B cell (primary cell): ENCODE results near the gene CCDC112. TPM values are rescaled to one million over a fixed set of nuclear protein-coding genes. Genes with fewer than 3 reads are reported as not detected.

Experiments used
- ATAC-seq: fragments of 200-7000 bp; cut with Tn5 transposase; one replicate; pipeline ENCODE4 v1.10.0; 2021; ENCODE audit warnings: low read depth, mild to moderate bottlenecking, moderate number of reproducible peaks, moderate library complexity
- CTCF ChIA-PET: fragments of 350-600 bp; sonication (Branson Sonifier 250); formaldehyde crosslinking; loops from one replicate; lab custom pipeline; 2021; ENCODE audit warnings: antibody characterized with exemption, inconsistent platforms; lab: Charles Lee
- POLR2A ChIA-PET: fragments of 350-600 bp; sonication (Branson Sonifier 250); formaldehyde crosslinking; loops from one replicate; lab custom pipeline; 2021; ENCODE audit warnings: antibody characterized with exemption; lab: Charles Lee
- DNase-seq: peaks from one replicate; pipeline ENCODE4 v3.0.0; 2013
- H2AFZ ChIP-seq: 2 replicates; pipeline ENCODE4 v1.6.1; 2012; ENCODE audit warnings: mild to moderate bottlenecking, low read depth, low read length; ENCODE audit not compliant: insufficient read depth, poor library complexity, severe bottlenecking
- H3K27ac ChIP-seq, 2 donors: 1 replicate in 1 of 2; 2 replicates in 1 of 2; pipeline ENCODE4 v1.5.1; 2012 to 2013; ENCODE audit warnings: low read length in 2 of 2, mild to moderate bottlenecking in 2 of 2, moderate library complexity in 1 of 2
- H3K27me3 ChIP-seq, 4 experiments: fragments of 200-600 bp in 1 of 4; sonication (generic) in 1 of 4; replicated peaks in 1 of 4; 1 replicate in 2 of 4; 2 replicates in 2 of 4; pipeline versions ENCODE4 v1.6.1 to v1.7.0; 2013 to 2016; ENCODE audit warnings: low read length in 3 of 4, mild to moderate bottlenecking in 2 of 4, mixed read lengths in 1 of 4, moderate library complexity in 1 of 4; ENCODE audit not compliant: insufficient read depth in 4 of 4, control insufficient read depth in 3 of 4; ENCODE audit errors: control extremely low read depth in 1 of 4
- H3K36me3 ChIP-seq, 2 experiments: replicated peaks in 1 of 2; 1 replicate in 1 of 2; 2 replicates in 1 of 2; pipeline versions ENCODE4 v1.6.1 to v1.7.1; 2013; ENCODE audit warnings: low read length in 1 of 2; ENCODE audit not compliant: insufficient read depth in 2 of 2, control insufficient read depth in 1 of 2; ENCODE audit errors: control extremely low read depth in 1 of 2, extremely low read depth in 1 of 2
- H3K4me1 ChIP-seq, 2 donors: fragments of 200-600 bp in 1 of 2; sonication (generic) in 1 of 2; 1 replicate in 1 of 2; 2 replicates in 1 of 2; pipeline versions ENCODE4 v1.5.1 to v1.6.1; 2013 to 2017; ENCODE audit warnings: low read length in 2 of 2; ENCODE audit not compliant: control insufficient read depth in 2 of 2, insufficient read depth in 2 of 2
- H3K4me2 ChIP-seq: replicated peaks from 2 replicates; pipeline ENCODE3; 2012; ENCODE audit warnings: mild to moderate bottlenecking, low read depth, low read length; ENCODE audit not compliant: poor library complexity, severe bottlenecking
- H3K4me3 ChIP-seq, 5 experiments: fragments of 200-600 bp in 1 of 5; sonication (generic) in 1 of 5; 1 replicate in 3 of 5; 2 replicates in 2 of 5; pipeline versions ENCODE4 v1.5.1 to v1.7.0; 2011 to 2016; ENCODE audit warnings: low read length in 4 of 5, mild to moderate bottlenecking in 4 of 5, low read depth in 2 of 5, control low read depth in 1 of 5, moderate library complexity in 1 of 5; ENCODE audit not compliant: insufficient read depth in 1 of 5; ENCODE audit errors: control extremely low read depth in 1 of 5, extremely low read depth in 1 of 5
- H3K79me2 ChIP-seq: fragments of 200-600 bp; sonication (generic); one replicate; pipeline ENCODE4 v1.6.0; 2016; ENCODE audit warnings: low read length; ENCODE audit not compliant: control insufficient read depth, insufficient read depth
- H3K9ac ChIP-seq: fragments of 200-600 bp; sonication (generic); 2 replicates; pipeline ENCODE4 v1.6.1; 2017; ENCODE audit warnings: mild to moderate bottlenecking, low read length, moderate library complexity
- H3K9me3 ChIP-seq, 3 donors: one replicate each; pipeline versions ENCODE4 v1.6.1 to v1.7.1; 2013; ENCODE audit warnings: low read length in 2 of 3; ENCODE audit not compliant: control insufficient read depth in 2 of 3, insufficient read depth in 1 of 3; ENCODE audit errors: control extremely low read depth in 1 of 3
- H4K20me1 ChIP-seq: 2 replicates; pipeline ENCODE4 v1.6.0; 2012; ENCODE audit warnings: mild to moderate bottlenecking, low read length; ENCODE audit not compliant: insufficient read depth, control insufficient read depth, poor library complexity, severe bottlenecking
- H3K27ac Mint-ChIP-seq: one replicate; pipeline ENCODE4 v1.8.0; 2021; ENCODE audit warnings: mixed read lengths
- H3K27me3 Mint-ChIP-seq: one replicate; pipeline ENCODE4 v1.8.0; 2021; ENCODE audit warnings: mixed read lengths
- H3K4me1 Mint-ChIP-seq: one replicate; pipeline ENCODE4 v1.8.0; 2021; ENCODE audit warnings: mixed read lengths
- H3K4me3 Mint-ChIP-seq: one replicate; pipeline ENCODE4 v1.8.0; 2021; ENCODE audit warnings: mixed read lengths
- H3K9me3 Mint-ChIP-seq: one replicate; pipeline ENCODE4 v1.8.0; 2022; ENCODE audit warnings: mixed read lengths; ENCODE audit not compliant: insufficient read depth
- CTCF ChIP-seq: fragments of 200-600 bp; IDR thresholded peaks from one replicate; pipeline ENCODE4 v1.8.0; 2022; ENCODE audit warnings: antibody characterized with exemption, mild to moderate bottlenecking
- EZH2 ChIP-seq: IDR thresholded peaks from 2 replicates; pipeline ENCODE4 v1.6.1; 2012; ENCODE audit warnings: borderline replicate concordance, low read depth, mild to moderate bottlenecking, moderate library complexity, low read length; ENCODE audit not compliant: insufficient read depth, poor library complexity, severe bottlenecking
- WGBS: methylation state at CpG from one replicate; pipeline ENCODE4 v1.1.5; 2013; ENCODE audit warnings: missing lambda C conversion rate; ENCODE audit not compliant: insufficient coverage; 5-methylcytosine and 5-hydroxymethylcytosine counted together
- intact Hi-C: fragments of 100-400 bp; cut with micrococcal nuclease; formaldehyde crosslinking; loops from one replicate; pipeline ENCODE4 v1.10.0; 2022
- polyA plus RNA-seq: library from polyadenylated mRNA; depleted of rRNA; stranded (reverse); fragments of >200 nt; gene quantifications from 2 replicates; pipeline ENCODE4 v1.2.3, GENCODE V29; 2012
- total RNA-seq, 2 donors: library from RNA; stranded (reverse); fragments of 120-200 nt in 1 of 2; gene quantifications; 1 replicate in 1 of 2; 2 replicates in 1 of 2; pipeline versions ENCODE4 v1.2.3 to v1.2.4, GENCODE V29; 2013 to 2022

Gene CCDC112
- total and polyA plus RNA-seq, 2 donors (not counting 1 experiment from before 2014, with no cell fraction given), result 3.7 to 9.6 TPM

GRCh38 chr5:115265220-115265619 is 31.2 kb downstream of the CCDC112 start:
- H3K27me3 ChIP-seq, result no peaks in the 10 kb centered on the region
- H2AFZ ChIP-seq, result no peak overlapping the region
- ATAC-seq (no peak), DNase-seq (no peak)
- intact Hi-C loops, result no loop called here
- H3K36me3 ChIP-seq, result no peaks in the 10 kb centered on the region
- H3K4me1 ChIP-seq, result peaks cover 17 to 21% of the 10 kb centered on the region in 2 donors
- no peaks in the 10 kb centered on the region for H3K27me3 Mint-ChIP-seq
- H4K20me1 ChIP-seq, result peaks cover 13% of the 10 kb centered on the region
- WGBS, result 100% methylated on average over 2 of the region's 13 CpGs
- H3K4me3 ChIP-seq, result no peak overlapping the region
- ChIA-PET POLR2A (interaction anchor here (1.2 kb wide), 1 partner anchor 31 kb away, joined by 5 read pairs; the partner anchor contains the start of gene CCDC112), CTCF (interaction anchor here (1.2 kb wide), 1 partner anchor 167 kb away, joined by 3 read pairs; no protein-coding TSS in a partner anchor)
- H3K9me3 Mint-ChIP-seq, result no peaks in the 10 kb centered on the region
- no peak overlapping the region for H3K4me3 Mint-ChIP-seq
- peak overlapping the region; percentile 41 for H3K27ac Mint-ChIP-seq
- no peak for TF ChIP-seq CTCF
- TF ChIP-seq EZH2, result no peak
- peaks cover 28% of the 10 kb centered on the region for H3K4me1 Mint-ChIP-seq
- no peaks in the 10 kb centered on the region for H3K9me3 ChIP-seq
- no peak overlapping the region for H3K4me2 ChIP-seq
- peaks cover 23% of the 10 kb centered on the region for H3K79me2 ChIP-seq
- no peak overlapping the region for H3K9ac ChIP-seq
- no peak overlapping the region for H3K27ac ChIP-seq

GRCh38 chr5:115264786-115265185 is 31.7 kb downstream of the CCDC112 start:
- H3K9me3 ChIP-seq, result no peaks in the 10 kb centered on the region
- peaks cover 27% of the 10 kb centered on the region for H3K79me2 ChIP-seq
- H3K4me2 ChIP-seq, result no peak overlapping the region
- H3K36me3 ChIP-seq, result no peaks in the 10 kb centered on the region
- no peak overlapping the region for H3K4me3 ChIP-seq
- Mint-ChIP-seq H3K4me1 (peaks cover 33% of the 10 kb centered on the region), H3K27ac (peak overlapping the region; percentile 41), H3K4me3 (no peak overlapping the region), H3K27me3 (no peaks in the 10 kb centered on the region), H3K9me3 (no peaks in the 10 kb centered on the region)
- intact Hi-C loops, result no loop called here
- no peak for ATAC-seq
- peaks cover 17 to 21% of the 10 kb centered on the region in 2 donors for H3K4me1 ChIP-seq
- no peak for TF ChIP-seq CTCF
- TF ChIP-seq EZH2, result no peak
- H2AFZ ChIP-seq, result no peak overlapping the region
- 98% methylated on average over 11 of the region's 13 CpGs for WGBS
- ChIA-PET CTCF (interaction anchor here (1.2 kb wide), 1 partner anchor 167 kb away, joined by 3 read pairs; no protein-coding TSS in a partner anchor), POLR2A (interaction anchor here (1.2 kb wide), 1 partner anchor 31 kb away, joined by 5 read pairs; the partner anchor contains the start of gene CCDC112)
- peaks cover 13% of the 10 kb centered on the region for H4K20me1 ChIP-seq
- no peak overlapping the region for H3K9ac ChIP-seq
- H3K27ac ChIP-seq, result no peak overlapping the region
- DNase-seq, result no peak
- no peaks in the 10 kb centered on the region for H3K27me3 ChIP-seq
